SH-SY5Y (cell line): ENCODE results near the gene MYOM3.

Source experiments
- GATA2 ChIP-seq: IDR thresholded peaks from 2 replicates; pipeline ENCODE4 v1.6.1; 2011; ENCODE audit warnings: mild to moderate bottlenecking, low read depth, low read length
- GATA3 ChIP-seq: IDR thresholded peaks from 2 replicates; pipeline ENCODE4 v1.6.1; 2011; ENCODE audit warnings: low read depth, mild to moderate bottlenecking, low read length, moderate library complexity

DNA sequence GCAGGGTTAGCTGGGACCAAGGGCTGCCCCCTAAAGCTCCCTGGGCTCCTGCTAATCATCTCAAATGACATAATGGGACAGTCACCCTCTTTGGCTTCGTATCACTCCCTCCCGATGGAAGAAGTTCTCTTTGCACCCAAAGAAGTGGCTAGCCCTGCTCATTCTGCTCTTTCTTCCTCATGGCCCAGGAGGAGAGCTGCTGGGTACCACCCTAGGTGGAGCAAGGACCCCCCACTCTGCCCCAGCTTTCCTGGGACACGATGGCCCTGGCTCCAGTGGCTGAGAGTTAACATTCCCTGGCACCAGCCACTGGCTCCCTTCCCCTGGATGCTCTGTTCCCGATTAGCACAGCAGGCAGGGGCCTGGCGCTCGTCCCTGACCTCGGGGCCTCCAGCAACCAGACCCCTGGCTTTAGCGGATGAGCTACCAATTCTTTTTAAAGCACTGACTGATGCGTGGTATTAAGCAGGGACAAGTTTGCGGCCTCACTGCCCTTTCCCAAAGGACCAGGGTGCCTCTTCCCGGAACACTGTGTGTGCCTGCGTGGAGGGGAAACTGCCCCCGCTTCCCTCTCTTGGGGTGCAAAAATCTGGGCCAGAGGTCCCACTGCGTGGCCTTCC lies 1.2 kb downstream of the MYOM3 start:
- TF ChIP-seq GATA2 (no peak), GATA3 (no peak)
